HG03432 (cell line): ENCODE data around the gene GTF3A.
"Not testable (repeated sequence)": the region's sequence is repeated elsewhere in the genome, so short reads cannot be mapped to it uniquely, and the experiment has no call there.

Experiments
- ATAC-seq: cut with Tn5 transposase; IDR thresholded peaks from one replicate; pipeline ENCODE4 v1.9.1; 2021; ENCODE audit warnings: mild to moderate bottlenecking, moderate library complexity; ENCODE audit not compliant: unreplicated experiment

Gene GTF3A

DNA sequence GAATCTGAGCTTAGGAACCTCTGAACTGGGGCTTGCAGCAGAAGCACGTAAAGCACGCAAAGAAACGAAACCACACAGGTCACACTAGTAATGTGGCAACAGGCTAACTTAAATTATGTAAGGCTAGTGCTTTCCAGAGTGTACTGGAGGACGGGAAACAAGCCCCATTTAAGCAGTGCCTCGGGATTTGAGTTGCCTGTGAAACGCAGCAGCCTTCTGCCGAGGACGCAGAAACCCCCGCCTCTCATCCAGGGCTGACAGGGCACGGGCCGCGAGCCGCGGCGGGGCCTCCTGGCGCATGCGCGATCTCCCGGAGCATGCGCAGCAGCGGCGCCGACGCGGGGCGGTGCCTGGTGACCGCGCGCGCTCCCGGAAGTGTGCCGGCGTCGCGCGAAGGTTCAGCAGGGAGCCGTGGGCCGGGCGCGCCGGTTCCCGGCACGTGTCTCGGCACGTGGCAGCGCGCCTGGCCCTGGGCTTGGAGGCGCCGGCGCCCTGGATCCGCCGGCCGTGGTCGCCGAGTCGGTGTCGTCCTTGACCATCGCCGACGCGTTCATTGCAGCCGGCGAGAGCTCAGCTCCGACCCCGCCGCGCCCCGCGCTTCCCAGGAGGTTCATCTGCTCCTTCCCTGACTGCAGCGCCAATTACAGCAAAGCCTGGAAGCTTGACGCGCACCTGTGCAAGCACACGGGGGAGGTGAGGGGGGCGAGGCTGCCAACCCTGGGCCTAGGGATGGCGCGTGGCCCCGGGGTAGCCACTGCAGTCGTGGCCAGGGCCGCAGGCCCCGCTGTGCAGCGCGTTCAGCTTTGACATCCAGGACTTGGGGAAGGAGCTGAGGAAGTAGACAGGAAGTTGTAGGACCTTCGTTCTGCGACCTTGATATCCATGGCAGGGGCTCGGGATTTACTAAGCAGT lies at the start of gene GTF3A:
Gene GTF3A (plus strand): TSS at position 374 of the 912 bp plus-strand sequence.
- ATAC-seq, result peak; percentile 75

DNA sequence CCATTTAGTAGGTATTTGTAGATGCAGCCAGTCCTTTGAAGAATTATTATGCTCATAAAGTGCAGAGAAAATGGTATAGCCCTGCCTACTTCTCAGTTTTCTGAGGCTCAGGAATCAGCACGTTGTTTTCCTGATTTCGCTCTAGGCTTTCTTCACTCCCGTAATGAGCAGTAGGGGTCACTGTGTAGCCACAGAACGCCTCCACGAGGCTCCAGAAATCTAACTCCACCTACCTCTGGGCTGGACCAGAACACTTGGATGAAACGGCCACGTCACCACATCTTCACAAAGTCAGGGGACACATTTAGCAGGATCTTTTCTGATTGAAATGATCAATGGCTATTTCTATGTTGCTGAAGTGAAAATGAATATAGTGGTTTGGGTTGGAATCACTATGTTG lies 49.8 kb upstream of the GTF3A start:
- peak; percentile 58 for ATAC-seq

DNA sequence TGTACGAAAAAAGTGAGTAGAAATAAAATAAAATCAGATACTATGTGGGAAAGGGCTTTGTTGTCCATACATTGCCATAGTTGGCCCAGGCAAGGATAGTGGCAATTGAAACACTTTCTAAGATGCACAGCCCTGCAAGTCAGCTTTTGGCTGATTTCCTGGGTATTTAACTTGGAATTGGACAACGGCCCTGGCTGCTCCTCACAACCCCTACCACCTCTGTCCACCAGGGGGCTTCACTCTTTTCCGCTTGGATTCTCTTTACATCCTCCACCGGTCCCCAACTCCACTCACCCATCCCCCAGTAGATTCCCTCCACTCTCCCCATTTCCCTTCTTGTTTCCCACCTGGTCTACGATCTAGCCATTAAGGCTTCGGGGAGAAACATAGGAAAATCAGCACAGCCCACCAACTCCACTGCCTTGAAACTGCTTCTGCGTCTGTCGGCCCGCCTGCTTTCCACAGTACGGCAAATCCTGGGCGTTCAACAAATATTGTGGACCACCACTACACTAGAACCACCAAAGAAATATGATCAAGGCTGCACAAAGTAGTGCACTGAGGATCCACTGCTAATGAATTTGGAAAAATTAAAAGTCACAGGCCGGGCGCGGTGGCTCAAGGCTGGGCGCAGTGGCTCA lies 48.6 kb upstream of the GTF3A start:
- no peak for ATAC-seq

DNA sequence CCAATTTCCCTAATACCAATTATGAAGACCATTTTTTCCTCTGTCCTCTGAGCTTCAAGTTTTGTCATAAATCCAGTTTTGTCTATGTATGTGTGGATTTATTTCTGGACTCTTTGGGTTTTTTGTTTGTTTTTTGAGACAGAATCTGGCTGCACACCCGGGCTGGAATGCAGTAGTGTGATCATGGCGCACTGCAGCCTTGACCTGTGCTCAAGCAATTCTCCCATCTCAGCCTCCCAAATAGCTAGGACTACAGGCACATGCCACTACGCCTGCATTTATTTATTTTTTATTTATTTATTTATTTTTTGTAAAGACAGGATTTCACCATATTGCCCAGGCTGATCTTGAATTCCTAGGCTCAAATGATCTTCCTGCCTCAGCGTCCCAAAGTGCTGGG lies 45.3 kb upstream of the GTF3A start:
- ATAC-seq, result no peak

DNA sequence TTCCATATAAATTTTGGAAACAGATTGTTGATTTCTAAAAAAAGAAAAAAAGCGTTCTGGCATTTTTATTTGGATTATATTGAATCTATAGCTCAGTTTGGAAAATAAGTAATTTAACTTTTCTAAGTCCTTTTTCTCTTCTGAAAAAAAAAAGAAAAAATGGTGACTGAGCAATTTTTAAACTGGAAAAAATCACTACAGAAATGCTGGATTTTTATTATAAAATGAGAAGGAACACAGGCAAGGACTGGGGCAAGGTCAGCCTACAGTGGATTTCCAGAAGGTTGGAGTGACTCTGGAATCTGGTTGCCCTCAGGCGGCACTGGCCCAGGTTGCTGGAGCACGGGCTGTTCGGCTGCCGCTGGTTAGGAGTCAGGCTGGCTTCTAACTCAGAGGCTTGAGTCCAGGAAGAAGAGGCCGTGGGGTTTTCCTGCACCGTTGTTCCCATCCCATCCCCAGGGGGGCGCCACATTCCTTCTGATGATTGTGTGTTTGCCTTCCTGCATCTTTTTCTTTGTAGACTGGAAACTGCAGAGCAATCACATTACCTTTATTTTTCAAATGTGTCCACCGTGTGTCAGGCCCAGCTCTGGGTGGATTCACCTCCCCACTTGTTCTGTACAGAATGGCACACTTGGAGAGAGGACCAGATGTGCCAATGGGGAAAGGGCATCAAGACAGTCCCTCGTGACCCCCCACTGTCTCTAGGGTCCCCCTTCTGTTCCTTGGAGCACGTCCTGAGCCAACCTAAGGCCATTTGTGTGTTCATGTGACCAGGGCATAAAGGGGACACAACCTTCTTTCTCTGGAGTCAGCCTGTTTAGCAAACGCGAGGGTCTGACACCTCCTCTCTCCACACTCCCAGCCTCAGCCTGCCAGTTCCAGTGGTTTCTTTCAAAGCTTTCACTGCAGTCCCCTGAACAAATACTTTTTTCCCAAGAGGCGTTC lies 44.5 kb upstream of the GTF3A start:
- no peak for ATAC-seq

DNA sequence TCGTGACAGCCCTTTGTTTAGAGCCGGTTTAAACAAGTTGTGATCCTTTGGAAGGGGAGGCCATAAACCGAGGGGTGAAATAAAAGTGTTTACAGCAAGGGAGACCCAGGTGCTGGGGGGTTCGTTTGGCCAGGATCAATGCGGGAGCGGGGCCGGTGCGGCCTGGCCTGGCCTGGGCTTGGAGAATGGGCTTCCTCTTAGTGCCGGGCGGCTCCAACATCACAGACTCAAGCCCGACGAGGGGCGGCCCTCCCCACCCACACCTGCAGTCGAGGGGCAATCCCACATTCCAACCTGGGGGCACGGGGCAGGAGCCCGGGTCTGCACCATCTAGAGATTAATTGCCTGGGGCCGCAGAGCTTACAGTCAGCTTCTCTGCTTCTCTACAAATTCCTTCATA lies 42.8 kb upstream of the GTF3A start:
- no peak for ATAC-seq

DNA sequence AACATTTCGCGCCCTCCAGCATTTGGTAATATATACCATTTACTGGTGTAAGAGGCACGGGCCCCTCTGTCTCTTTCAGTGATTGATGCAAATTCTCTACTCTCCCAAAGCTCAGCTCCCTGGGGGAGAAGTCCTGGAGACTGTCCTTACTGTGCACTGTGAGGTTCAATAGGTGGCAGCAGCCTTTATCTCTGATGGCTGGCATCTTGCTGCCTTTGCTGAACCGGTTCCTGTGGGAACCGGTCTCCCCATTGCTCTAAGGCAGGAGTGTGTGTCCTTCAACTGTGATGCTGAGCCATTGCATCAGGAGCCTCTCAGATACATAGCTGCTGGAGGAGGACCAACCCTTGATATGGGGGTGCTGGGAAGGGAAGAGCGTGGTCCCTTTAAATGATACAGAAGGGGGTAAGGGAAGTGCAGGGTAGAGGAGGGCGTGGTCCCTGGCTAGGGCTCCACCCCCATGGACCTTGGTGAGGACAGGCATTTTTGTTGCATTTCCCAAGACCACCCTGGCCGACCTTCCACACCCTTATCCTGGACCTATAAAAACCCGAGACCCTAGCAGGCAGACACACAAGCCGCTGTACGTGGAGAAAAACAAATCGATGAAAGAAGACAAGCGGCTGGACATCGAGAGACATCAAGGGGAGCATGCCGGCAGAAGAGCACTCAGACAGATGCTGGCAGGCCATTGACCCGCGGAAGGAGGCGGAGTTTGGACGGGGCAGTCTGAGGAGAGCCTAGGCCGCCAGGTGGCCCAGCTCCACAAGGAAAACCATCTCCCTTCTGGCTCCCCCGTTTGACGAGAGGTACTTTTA lies 41.1 kb upstream of the GTF3A start:
- no peak for ATAC-seq

DNA sequence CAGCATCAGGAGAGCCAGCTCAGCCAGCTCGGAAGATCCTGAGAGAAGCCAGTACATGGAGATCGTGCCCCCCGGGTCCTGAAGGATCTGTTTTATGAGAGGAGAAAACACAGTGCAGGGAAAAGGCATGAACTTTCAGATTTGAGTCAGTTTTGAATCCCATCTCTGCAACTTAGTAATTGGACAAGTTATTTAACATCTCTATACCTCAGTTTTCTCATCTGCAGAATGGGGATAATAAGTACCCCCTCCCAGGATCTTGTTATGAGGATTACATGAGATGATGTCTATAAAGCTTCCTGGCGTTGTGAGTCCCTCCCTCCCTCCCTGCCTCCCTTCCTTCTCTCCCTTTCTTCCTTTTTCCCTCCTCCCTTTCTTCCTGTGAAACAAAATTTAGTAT lies 40.1 kb upstream of the GTF3A start:
- no peak for ATAC-seq

DNA sequence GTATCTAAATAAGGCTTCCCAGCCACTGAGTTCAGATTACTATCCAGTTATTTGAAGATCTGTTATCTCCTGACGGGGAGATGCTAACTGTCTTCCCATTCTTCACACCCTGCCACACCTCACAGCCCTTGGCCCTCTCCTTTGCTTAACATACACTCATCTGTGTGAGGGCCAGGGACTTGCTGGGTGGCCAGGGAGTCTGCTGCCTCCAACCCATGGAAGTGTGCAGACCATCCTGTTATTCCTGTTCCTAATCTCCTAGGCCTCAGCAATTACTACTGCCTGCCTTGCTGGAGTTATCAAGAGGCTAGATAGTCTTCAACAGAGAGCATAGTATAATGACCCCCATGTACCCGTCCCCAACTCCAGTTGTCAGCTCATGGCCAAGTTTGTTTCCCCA lies 36.2 kb upstream of the GTF3A start:
- ATAC-seq, result no peak

DNA sequence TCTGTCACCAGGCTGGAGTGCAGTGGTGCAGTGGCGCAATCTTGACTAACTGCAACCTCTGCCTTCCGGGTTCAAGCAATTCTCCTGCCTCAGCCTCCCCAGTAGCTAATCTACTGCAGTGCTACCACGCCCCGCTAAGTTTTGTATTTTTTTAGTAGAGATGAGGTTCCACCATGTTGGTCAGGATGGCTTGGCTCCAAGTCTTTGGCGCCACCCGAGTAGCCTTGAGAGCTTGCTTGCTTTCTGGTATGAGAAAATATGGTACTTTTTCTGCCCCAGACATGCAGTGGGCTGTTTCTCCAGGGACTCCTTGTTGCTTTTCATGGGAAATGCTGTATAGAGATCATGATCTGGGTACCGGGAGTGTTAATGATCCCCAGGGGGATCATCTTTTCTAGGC lies 34.5 kb upstream of the GTF3A start:
- no peak for ATAC-seq

DNA sequence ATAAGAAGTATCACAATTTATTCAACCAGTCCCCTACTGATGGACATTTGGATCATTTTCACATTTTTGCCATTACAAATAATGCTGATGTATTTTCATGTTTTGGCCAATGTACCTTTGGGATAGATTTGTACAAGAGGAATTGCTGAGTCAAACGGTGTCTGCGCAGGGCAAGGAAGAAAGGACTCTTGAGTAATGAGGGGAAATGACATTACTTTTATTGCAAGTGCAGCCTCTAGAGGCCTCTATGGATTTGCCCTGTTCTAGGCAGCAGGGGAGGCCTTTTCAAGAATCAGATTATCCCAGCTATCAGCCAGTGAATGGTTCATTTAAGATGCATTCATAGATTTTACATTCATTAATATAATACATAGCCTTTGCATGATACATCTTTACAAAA lies 32.9 kb upstream of the GTF3A start:
- ATAC-seq, result no peak

DNA sequence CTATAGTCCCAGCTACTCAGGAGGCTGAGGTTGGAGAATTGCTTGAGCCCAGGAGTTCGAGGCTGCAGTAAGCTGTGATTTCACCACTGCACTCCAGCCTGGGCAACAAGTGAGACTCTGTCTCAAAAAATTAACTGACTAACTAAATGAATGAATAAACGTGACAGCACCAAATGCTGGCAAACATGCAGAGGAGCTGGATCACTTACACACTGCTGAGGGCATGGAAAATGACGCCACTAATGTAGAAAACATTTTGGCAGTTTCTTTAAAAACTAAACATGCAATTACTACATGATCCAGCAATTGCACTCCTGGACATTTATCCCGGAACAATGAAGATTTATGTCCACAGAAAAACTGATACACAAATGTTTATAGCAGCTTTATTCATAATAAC lies 31.3 kb upstream of the GTF3A start:
- ATAC-seq, result no peak

DNA sequence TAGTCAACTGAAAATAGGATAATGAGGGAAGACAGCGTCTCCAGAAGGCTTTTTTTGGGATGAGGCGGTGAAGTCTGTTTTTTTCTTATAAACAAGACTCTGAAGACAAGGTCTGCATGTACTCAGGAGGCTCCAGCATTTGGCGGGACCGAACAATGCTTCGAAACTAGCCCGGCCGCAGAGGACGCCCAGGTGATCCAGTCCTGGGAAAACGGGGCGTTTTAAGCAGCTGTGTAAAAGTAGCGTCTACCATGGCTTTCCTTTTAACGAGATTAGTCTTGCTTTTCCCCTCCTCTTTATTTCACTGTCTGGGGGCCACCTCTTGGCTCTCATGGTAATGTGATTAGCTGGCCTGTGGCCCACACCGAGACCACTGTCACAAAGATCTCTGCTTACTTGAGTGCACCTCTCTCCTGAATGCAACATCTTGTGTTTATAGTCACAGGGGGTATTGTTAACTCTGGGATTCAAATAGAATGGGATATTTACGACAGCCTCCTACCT lies 29.4 kb upstream of the GTF3A start:
- no peak for ATAC-seq

DNA sequence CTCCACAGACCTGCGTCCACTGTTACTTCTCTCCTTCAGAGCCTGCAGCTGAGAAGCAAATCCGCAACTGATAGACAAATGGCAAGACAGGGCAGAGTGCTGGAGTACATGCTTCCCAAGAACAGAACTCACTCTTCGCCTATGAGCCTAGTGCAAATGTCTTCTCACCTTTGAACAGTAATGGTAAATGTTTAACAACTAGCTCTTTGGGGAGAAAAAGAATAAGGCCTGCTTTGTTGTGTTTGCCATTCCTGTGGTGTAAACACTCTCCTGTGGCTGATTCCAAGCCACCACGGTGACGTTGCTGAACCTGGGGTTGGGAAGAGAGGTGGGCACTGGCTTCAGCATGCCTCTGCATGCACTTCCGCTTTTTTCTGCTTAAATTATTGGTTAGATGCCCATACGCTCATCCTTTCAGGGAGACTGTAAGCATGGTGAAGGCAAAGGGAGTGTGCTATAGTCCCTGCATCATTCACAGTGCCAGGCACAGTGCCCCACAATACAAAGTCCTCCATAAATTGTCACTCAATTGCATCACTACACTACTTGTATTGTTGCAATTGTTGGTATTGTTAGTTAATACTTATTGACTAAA lies 28.1 kb upstream of the GTF3A start:
- ATAC-seq, result no peak

DNA sequence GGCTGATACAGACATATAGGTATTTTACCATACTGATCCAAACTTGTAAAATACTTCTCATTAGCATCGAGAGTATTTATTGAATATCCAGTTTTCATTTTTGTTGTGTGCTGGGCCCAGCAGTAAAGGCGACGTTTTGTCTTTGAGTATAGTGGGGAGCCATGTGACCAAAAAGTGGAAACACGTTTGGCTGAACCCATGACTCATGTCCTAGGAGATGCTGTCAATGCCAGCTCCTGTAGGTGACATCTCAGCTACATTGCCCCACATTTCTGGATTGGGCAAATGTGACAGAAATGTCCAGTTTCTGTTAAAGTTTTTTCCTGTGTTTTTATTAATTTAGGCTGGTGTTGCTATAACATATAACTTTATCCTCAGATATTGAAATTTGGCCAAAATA lies 26.1 kb upstream of the GTF3A start:
- no peak for ATAC-seq

DNA sequence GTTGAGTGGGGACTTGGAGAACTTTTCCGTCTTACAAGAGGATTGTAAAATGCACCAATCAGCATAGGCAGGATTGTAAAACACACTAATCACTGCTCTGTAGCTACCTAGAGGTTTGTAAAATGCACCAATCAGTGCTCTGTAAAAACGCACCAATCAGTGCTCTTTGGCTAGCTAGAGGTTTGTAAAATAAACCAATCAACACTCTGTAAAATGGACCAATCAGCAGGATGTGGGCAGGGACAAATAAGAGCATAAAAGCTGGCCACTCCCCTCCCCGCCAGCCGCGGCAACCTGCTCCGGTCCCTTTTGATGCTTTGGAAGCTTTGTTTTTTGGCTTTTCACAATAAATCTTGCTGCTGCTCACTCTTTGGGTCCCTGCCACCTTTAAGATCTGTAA lies 24.0 kb upstream of the GTF3A start:
- ATAC-seq, result not testable (repeated sequence)

DNA sequence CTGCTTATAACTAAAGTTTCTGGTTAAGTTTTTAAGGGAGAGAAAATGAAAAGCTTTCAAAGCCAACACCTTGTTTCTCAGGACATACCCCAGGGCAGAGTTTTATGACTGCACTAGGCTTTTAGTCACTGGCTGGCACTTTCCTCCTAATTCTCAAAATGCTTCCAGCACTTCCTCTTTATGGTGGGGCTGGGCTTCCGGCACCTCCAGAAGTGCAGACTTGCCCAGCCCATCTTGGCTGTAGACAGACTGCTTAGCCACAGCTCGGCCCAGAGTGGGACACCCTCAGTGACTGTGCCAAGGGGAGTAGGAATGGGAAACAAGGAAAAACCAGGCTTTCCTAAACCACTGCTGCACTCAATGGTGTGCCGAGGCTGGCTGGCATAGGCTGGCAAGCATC lies 23.2 kb upstream of the GTF3A start:
- ATAC-seq, result no peak

DNA sequence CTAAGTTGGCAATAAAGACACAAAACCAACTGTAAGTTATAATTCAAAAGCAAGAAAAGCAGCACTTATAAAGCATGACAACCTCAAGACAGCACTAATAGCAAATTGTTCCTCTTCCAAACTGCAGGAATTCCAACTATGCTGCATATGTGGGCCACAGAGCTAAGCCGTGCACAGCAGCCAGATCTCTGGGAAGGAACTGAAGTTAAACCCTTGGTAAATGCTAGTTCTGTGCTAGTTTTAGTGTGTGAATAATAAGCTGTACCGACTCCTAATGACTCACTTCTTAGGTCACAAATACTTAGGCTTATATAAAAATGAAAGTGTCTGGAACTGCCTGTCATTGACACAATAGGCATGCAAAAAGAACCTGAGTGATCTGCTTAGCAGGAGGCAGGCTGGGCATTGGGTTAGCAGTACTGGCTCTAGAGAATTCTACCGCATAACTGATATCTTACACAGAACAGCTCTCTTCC lies 21.2 kb upstream of the GTF3A start:
- ATAC-seq, result no peak

DNA sequence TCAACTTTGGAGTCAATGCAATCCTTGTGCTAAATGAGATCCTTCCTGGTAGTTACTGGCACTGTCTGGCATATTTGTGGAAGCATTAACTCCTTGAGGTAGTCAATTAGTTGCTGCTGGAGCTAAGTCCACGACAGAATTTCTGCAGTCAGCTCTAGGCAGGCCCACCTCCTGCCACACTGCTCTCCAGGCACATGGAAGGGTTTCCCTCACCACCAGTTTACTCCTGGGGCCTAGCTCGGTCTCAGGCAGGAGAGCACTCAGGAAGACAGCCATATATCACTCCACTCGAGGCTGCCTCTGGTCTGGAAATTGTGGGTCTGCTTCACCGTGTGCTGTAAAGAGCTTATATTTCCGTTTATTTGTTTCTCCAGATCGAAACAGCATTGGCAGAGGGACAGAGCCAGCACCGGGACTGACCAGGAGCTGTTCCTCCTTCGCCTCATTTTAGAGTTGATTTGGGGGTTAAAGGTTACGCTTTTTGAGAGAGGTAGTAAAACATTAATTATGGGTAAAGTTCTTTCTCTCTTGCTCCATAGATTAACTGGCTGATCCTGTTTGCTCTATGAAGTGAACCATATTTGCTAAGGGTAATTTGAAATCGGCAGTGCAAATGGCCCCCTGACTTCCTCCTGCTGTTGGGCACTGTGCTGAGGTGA lies 20.6 kb upstream of the GTF3A start:
- no peak for ATAC-seq
